ENCODE results near the gene PDE6A.

GRCh38 chr5:149871471-149871870 is 73.1 kb downstream of the PDE6A start:
- no peak for TF ChIP-seq CTCF (IDR thresholded peaks at IDR 0.05; ENCODE audit: low read depth, low read length)
- no peak for TF ChIP-seq EZH2phosphoT487 (IDR thresholded peaks at IDR 0.05; ENCODE audit: low read depth)
